HG02588 (cell line): ENCODE results near the gene SH2D6.
"Not testable (repeated sequence)": the region's sequence is repeated elsewhere in the genome, so short reads cannot be mapped to it uniquely, and the experiment has no call there.

Experiments used
- ATAC-seq: cut with Tn5 transposase; IDR thresholded peaks from one replicate; pipeline ENCODE4 v1.9.1; 2021; ENCODE audit warnings: mild to moderate bottlenecking, moderate library complexity; ENCODE audit not compliant: unreplicated experiment

The SH2D6 gene

DNA sequence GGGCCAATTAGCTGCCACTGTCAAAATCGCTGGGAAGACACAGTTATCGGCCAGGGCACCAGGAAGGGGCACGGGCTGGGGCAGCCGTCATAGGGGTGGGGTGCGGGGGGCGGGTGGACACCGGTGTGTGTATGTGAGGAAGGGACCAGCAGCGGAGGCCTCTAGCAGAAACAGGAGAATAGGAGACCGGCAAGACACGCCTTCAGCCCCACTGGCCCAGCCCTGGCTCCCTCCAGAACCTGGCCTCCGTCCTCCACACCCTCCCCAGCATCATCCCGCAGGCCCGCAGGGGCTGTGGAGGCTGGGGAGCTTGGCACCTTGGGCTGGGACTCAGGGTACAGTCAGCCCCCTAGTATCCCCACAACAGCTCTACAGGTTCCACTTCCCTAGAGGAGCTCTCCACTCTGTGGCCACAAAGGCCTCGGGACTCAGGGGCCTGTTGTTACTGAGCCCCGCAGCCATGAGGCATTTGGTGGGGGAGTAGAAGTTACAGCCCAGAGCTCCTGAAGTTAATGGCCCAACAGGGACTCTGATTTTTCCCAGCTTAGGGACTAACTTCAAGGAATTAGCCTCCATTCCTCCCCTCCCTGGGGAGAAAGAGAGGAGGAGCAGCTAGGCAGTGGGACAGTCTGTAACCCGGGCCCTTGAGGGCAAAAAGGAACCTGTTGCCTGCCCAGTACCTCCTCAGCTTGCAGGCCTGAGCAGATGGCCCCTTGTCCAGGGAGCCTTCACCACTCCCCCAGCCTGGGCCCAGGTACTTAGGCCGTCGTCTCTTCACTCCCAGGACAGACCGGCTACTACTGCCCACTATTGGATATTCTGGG, 19.9 kb downstream of the SH2D6 start:
- no peak for ATAC-seq

GRCh38 chr2:85439025-85439472, 20.5 kb downstream of the SH2D6 start:
- no peak for ATAC-seq

GRCh38 chr2:85439569-85439968, 21.1 kb downstream of the SH2D6 start:
- not testable (repeated sequence) for ATAC-seq

- ATAC-seq = no peak
Observed at GRCh38 chr2:85439986-85440385, 21.5 kb downstream of the SH2D6 start.

DNA sequence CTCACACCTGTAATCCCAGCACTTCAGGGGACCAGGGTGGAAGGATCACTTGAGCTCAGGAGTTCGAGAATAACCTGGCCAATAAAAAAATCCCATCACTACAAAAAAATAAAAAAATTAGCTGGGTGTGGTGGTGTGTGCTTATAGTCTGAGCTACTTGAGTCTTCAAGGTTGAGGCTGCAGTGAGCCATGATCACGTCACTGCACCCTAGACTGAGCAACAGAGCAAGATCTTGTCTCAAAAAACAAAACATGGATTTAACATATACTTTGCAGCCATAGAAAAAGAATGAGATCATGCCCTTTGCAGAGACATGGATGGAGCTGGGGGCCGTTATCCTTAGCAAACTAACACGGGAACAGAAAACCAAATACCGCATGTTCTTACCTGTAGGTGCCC, 22.2 kb downstream of the SH2D6 start:
- no peak for ATAC-seq

DNA sequence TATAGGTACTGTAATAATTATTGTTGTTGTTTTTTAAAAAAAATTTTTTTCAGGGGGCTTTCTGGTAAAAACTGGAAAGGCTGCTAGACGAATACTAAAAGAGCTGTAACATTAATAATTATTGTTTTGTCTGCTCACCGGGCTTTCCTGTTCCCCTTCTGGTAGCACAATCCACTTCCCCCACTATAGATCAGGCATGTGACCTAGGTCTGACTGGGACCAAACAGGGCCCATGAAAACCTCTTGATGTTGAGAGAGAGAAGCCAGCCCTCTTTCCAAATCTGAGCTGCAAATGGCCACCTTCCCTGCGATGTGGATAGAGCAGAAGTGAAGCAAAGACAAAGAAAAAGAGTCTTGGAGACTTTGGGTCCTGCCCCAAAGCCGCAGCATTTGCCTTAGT, 23.4 kb downstream of the SH2D6 start:
- no peak for ATAC-seq

DNA sequence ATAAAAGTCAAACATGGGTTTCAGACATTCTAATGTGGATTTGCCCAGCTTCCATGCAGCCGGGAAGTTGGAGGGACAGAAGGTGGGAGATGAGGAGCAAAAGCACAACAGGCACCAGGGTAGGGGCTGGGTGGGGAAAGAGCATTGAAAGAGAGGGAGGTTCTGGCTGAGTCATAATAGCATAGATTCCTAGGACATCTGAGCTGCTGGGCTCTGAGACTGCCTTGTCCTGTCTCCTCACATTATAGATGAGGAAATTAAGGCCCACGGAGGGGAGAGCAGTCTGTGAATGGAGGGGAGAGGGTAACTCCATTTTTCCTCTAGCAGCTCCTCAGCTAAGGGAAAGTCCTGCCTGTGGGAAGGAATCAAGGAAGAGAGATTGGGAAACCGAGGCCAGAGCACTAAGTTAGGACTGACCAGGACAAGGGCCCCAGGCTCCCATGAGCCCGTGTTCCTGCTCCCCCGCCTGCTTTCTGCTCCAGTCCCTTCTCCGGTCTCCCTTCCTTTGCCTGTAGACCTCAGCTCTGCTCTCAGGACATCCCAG, 26.2 kb downstream of the SH2D6 start:
- ATAC-seq = no peak

GRCh38 chr2:85445316-85446295, 27.1 kb downstream of the SH2D6 start:
- no peak for ATAC-seq

DNA sequence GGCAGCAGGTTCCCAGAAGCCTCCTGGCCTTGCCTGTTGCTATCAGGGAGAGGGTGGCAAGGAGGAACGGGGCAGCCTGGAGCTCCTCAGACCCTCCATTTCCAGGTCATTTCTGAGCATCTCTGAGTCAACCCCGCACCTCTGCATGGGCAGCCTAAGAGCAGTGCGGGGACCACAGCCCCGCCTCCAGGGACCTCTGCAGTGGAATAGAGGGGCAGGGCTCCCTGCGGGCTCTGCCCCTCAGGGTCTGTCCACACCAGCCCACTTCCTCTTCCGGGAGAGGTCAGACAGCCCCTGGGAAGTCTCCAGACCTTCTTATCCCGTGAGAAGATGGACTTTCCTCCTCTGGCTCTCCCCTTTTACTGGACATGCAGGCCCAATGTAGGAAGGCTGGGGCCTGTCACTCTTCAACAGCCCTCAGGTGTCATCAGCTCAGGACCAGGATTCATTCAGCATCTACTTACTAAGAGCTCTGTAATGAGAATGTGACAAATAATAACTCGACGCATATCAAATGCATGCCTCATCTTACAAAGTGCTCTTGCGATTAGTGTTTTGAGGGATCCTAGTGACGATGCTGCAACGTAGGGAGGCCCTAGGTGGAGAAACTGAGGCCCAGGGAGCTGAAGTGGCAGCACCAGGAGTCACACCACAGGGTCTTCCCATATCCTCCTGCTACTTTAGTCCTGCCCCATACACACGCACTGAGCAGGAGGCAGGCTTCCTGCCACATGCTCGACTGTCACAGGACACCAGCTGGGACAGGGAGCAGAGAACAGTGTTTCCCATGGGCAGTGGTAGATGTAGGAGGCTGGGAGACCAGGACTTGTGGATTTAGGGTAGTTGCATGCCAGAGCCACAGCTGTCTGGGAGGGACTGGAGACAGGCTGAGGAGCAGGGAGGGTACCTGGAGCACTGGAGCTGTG, 28.0 kb downstream of the SH2D6 start:
- no peak for ATAC-seq

GRCh38 chr2:85447222-85447585, 28.7 kb downstream of the SH2D6 start:
- ATAC-seq = no peak

DNA sequence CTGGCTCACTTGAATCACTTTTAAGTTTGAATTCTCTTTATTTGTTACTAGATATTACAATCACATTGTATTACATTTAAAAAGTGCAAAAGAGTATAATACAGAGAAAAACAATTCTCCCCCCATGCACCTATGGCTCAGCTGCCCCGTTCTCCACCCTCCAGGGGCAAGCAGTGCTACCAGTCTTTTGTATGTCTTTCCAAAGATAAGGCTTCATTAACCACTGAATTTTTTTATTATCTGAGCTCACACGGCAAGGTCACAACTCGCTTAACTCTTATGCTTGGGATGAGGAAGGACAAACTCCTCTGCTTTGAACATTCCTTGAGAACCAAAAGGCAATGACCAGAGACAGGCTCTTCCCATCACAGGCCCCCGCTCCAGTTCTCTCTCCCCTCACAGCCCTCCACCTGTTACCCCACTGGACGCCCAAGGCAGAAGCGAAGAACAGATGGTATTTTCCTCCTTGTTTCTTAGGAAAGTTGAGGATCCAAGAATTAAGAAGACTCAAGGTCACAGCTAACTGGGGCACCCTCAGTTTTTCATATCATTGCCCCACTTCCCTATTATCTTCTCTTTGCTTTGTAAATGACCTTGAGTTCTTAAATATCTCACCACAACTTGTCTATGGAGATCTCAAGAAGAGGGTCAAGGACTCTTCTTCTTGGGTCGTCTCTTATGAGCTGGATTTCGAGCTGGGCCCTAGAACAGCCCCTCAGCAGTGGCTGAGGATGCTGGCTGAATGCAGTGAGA, 30.1 kb downstream of the SH2D6 start:
- ATAC-seq = no peak

DNA sequence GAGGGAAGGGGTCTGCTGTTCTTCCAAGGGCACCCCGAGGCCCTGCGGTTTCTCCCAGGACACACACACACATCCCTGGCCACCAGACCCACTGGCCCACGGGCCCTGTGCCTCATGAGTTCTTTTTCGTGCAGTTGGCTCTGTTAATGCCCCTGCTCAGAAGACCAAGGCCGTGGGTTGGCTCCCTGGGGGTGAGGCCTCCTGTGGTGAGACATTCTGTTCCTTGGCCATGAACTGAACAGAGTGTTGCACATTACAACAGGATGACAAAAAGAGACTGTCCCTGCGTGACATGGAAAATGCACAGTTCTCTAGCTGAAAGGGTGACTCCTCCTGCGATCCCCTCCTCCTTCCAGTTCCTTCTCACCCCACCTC, 30.7 kb downstream of the SH2D6 start:
- ATAC-seq = no peak

- no peak for ATAC-seq
Observed at GRCh38 chr2:85452237-85452636, 33.7 kb downstream of the SH2D6 start.

DNA sequence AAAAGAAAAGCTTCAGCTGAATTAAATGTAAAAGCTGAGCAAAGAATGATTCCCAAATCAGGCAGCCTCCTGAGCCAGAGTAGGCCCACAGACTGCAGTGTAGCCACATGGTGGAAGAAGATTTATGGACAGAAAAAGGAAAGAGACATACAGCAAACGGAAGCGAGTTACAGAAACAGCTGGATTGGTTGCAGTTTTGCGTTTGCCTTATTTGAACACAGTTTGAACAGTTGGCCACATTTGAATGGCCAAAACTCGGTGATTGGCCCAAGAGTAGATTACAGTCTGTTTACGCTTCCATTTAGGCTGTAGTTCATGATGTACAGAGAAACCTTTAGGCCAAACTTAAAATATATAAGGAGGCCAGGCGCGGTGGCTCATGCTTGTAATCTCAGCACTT, 35.1 kb downstream of the SH2D6 start:
- ATAC-seq = no peak

GRCh38 chr2:85455552-85456090, 37.1 kb downstream of the SH2D6 start:
- no peak for ATAC-seq

- ATAC-seq = no peak
Observed at GRCh38 chr2:85457043-85457442, 38.5 kb downstream of the SH2D6 start.

DNA sequence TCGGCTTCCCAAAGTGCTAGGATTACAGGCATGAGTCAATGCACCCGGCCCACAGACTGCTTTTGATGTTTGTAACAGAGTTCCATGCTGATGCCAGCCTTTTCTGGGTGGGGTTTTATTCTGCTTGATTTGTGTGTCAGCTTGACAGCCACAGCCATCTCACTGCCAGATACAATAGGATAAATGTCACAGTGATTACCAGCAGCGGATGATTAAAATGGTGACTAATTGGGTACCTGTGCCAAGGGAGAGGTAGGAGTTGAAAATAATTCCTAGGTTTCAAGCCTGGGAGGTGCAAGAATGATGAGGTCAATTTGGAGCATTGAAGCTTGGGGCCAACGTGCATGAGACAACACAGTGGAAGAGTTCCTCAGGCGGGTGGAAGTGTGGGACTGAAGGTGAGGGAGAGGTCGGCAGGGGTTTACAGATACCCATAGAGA, 39.4 kb downstream of the SH2D6 start:
- ATAC-seq = no peak

DNA sequence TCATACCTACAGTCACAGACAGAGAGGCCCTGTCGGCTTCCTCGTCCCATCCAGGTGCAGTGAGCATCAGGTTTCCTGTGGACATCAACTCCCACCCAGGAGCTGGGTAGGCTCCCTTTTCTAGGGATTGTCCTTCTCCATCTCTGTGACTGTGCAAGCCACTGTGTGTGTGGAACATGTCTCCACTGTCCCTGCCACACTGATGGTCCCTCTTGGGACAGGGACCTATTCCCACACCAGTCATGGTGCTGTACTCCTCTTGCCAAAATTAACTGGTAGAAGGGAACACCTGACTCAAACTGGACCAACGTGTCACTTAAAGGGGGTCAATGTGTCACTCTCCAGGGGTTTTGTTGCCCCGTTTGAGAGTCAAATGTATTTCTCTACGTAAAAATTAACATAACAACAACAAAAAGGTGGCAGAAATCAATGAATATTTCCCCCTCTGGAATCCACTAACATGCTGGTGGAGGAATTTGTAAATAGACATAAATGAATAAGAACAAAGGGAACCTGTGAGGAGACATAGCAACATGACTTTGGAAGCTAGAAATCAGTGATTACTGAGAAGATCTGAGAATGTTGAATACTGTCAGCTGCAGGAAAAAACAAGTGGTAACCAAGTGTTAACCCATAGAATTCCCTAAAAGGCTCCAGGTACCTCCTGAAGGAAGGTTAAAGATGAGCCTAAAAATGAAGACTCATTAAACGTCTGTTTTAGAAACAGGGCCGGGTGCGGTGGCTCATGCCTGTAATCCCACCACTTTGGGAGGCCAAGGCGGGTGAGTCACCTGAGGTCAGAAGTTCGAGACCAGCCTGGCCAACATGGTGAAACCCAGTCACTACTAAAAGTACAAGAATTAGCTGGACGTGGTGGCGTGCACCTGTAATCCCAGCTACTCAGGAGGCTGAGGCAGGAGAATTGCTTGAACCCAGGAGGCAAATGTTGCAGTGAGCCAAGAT, 40.4 kb downstream of the SH2D6 start:
- no peak for ATAC-seq
